ENCODE measurements around the gene MYO15A.

DNA sequence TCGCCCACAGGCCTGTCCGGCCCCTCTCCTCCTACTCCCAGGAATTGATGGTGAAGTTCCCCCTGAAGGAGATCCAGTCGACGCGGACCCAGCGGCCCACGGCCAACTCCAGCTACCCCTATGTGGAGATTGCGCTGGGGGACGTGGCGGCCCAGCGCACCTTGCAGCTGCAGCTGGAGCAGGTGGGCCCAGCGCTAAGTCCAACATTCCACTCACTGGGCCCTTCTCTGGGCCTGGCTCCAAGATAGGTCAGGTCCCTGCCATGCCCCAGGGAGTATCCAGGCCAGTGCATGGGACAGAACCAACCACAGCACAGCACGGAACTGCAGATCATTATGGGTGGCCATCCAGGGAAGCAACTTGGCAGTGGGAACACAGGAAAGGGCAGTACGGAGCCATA is 65.2 kb downstream of the MYO15A start:
- TF ChIP-seq CTCF (IDR thresholded peaks at IDR 0.05) (no peak), POLR2A (IDR thresholded peaks at IDR 0.05) (no peak)
